Measurements from ENCODE around the gene METTL23. TPM values are rescaled to one million over a fixed set of nuclear protein-coding genes. Genes with fewer than 3 reads are reported as not detected.

METTL23 gene
- total RNA-seq, 3 donors from 2014 or later (not counting 1 experiment from before 2014, with no cell fraction given) = 31.9 to 57.7 (median 34.2) TPM

- Mint-ChIP-seq H3K36me3 (no peaks in the 10 kb centered on the region), H3K27ac (no peak overlapping the region), H3K27me3 (ENCODE audit: low read depth in 2 of 2) (no peaks in the 10 kb centered on the region), H3K4me1 (peaks cover 1% of the 10 kb centered on the region in 2 donors), H3K9me3 (no peaks in the 10 kb centered on the region), H3K4me3 (no peak overlapping the region)
- H3K27me3 ChIP-seq (ENCODE audit: control insufficient read depth, insufficient read depth, low read length) = no peaks in the 10 kb centered on the region
- DNase-seq (no peak), ATAC-seq (no peak)
- H3K4me3 ChIP-seq (ENCODE audit: low read length) = no peak overlapping the region
- intact Hi-C loops (cut with micrococcal nuclease) = no loop called here
- peaks cover 2% of the 10 kb centered on the region for H3K36me3 ChIP-seq (ENCODE audit: control insufficient read depth, insufficient read depth, low read length)
- no peak overlapping the region for H3K27ac ChIP-seq (ENCODE audit: low read length)
- 84% methylated on average over 26 of the region's 26 CpGs for WGBS (ENCODE audit: insufficient coverage)
- no peaks in the 10 kb centered on the region for H3K9me3 ChIP-seq (ENCODE audit: control insufficient read depth, insufficient read depth, low read length)
- H3K4me1 ChIP-seq (ENCODE audit: control insufficient read depth, insufficient read depth, low read length) = peaks cover 12% of the 10 kb centered on the region
- TF ChIP-seq, protein P1, sequence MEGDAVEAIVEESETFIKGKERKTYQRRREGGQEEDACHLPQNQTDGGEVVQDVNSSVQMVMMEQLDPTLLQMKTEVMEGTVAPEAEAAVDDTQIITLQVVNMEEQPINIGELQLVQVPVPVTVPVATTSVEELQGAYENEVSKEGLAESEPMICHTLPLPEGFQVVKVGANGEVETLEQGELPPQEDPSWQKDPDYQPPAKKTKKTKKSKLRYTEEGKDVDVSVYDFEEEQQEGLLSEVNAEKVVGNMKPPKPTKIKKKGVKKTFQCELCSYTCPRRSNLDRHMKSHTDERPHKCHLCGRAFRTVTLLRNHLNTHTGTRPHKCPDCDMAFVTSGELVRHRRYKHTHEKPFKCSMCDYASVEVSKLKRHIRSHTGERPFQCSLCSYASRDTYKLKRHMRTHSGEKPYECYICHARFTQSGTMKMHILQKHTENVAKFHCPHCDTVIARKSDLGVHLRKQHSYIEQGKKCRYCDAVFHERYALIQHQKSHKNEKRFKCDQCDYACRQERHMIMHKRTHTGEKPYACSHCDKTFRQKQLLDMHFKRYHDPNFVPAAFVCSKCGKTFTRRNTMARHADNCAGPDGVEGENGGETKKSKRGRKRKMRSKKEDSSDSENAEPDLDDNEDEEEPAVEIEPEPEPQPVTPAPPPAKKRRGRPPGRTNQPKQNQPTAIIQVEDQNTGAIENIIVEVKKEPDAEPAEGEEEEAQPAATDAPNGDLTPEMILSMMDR (IDR thresholded peaks at IDR 0.05) = no peak
Observed at GRCh38 chr17:76687298-76688164, 39.1 kb upstream of the METTL23 start.

DNA sequence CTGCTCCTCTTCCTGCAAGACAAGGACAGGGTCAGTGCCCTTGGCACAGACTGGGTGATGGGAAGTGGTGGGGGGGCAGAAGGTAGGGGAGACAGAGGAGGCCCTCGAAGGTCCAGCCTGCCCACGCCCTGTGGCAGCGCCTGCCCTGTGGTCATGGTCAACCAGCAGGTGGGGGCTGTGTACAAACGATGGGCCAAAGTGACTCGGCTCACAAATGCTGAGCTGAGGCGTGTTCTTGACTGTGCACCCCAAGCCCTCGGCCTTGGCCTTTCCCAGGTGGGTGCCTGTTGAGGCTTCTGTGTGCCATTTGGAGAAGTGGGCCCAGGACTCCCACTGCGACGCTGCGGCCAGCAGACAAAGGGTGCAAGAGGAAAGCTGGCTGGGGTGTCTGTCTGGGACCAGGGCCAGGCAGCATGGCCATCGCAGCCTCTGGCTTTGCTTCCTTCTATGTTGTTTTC lies 38.4 kb upstream of the METTL23 start:
- Mint-ChIP-seq H3K27ac (no peak overlapping the region), H3K9me3 (no peaks in the 10 kb centered on the region), H3K36me3 (no peaks in the 10 kb centered on the region), H3K4me1 (no peaks in the 10 kb centered on the region), H3K4me3 (no peak overlapping the region), H3K27me3 (ENCODE audit: low read depth in 2 of 2) (no peaks in the 10 kb centered on the region)
- Histone ChIP-seq H3K27me3 (ENCODE audit: control insufficient read depth, insufficient read depth, low read length) (no peaks in the 10 kb centered on the region), H3K4me3 (ENCODE audit: low read length) (no peak overlapping the region), H3K36me3 (ENCODE audit: control insufficient read depth, insufficient read depth, low read length) (peaks cover 2% of the 10 kb centered on the region), H3K4me1 (ENCODE audit: control insufficient read depth, insufficient read depth, low read length) (peaks cover 5% of the 10 kb centered on the region), H3K9me3 (ENCODE audit: control insufficient read depth, insufficient read depth, low read length) (no peaks in the 10 kb centered on the region), H3K27ac (ENCODE audit: low read length) (no peak overlapping the region)
- 78% methylated on average over 11 of the region's 11 CpGs for WGBS (ENCODE audit: insufficient coverage)
- ATAC-seq = peak in 1 of 3 donors; percentile 20
- intact Hi-C loops (cut with micrococcal nuclease) = no loop called here
- TF ChIP-seq, protein P1 (IDR thresholded peaks at IDR 0.05) = no peak
- no peak for DNase-seq

- no peaks in the 10 kb centered on the region for H3K4me1 ChIP-seq (ENCODE audit: control insufficient read depth, insufficient read depth, low read length)
- Mint-ChIP-seq H3K36me3 (no peaks in the 10 kb centered on the region), H3K27me3 (ENCODE audit: low read depth in 2 of 2) (no peaks in the 10 kb centered on the region), H3K27ac (no peak overlapping the region), H3K9me3 (no peaks in the 10 kb centered on the region), H3K4me1 (no peaks in the 10 kb centered on the region), H3K4me3 (no peak overlapping the region)
- ATAC-seq (no peak), DNase-seq (no peak)
- no peaks in the 10 kb centered on the region for H3K9me3 ChIP-seq (ENCODE audit: control insufficient read depth, insufficient read depth, low read length)
- no peak overlapping the region for H3K27ac ChIP-seq (ENCODE audit: low read length)
- WGBS (ENCODE audit: insufficient coverage) = 96% methylated on average over 11 of the region's 11 CpGs
- H3K36me3 ChIP-seq (ENCODE audit: control insufficient read depth, insufficient read depth, low read length) = peaks cover 2% of the 10 kb centered on the region
- H3K27me3 ChIP-seq (ENCODE audit: control insufficient read depth, insufficient read depth, low read length) = no peaks in the 10 kb centered on the region
- TF ChIP-seq, protein P1 (IDR thresholded peaks at IDR 0.05) = no peak
- no peak overlapping the region for H3K4me3 ChIP-seq (ENCODE audit: low read length)
- intact Hi-C loops (cut with micrococcal nuclease) = no loop called here
Observed at GRCh38 chr17:76689859-76690258, 36.8 kb upstream of the METTL23 start.

Measured in natural killer cell (primary cell).